Measurements from ENCODE around the gene FAR2. TPM values are rescaled to one million over a fixed set of nuclear protein-coding genes. Genes with fewer than 3 reads are reported as not detected.

FAR2 gene
- total and polyA plus RNA-seq, 2 of the 13 experiments (the other 11 are each of a cell fraction or from before 2014, with no cell fraction given): not detected

GRCh38 chr12:29241821-29242591 is 92.9 kb downstream of the FAR2 start:
- Histone ChIP-seq H3K79me2 (ENCODE audit: insufficient read depth, low read length) (no peaks in the 10 kb centered on the region), H3K4me2 (ENCODE audit: low read depth, low read length) (no peak overlapping the region), H3K27ac (ENCODE audit: extremely low read length, insufficient read depth, low read length) (no peak overlapping the region), H3K4me1 (ENCODE audit: insufficient read depth, low read length) (no peaks in the 10 kb centered on the region), H3K9ac (ENCODE audit: insufficient read depth, low read depth, low read length) (no peak overlapping the region), H4K20me1 (ENCODE audit: insufficient read depth, low read length) (no peaks in the 10 kb centered on the region), H3K4me3 (replicated peaks in 1 of 3; ENCODE audit: insufficient read depth in 1 of 3, low read depth in 2 of 3, low read length in 3 of 3) (no peak overlapping the region), H3K27me3 (ENCODE audit: control insufficient read depth in 1 of 2, insufficient read depth in 2 of 2, low read length in 2 of 2) (no peaks in the 10 kb centered on the region), H3K9me3 (ENCODE audit: low read length) (no peaks in the 10 kb centered on the region), H2AFZ (ENCODE audit: low read length) (no peak overlapping the region), H3K36me3 (replicated peaks in 1 of 2; ENCODE audit: control insufficient read depth in 1 of 2, insufficient read depth in 2 of 2, low read length in 2 of 2) (no peaks in the 10 kb centered on the region)
- 2% methylated on average over 5 of the region's 7 CpGs for WGBS (ENCODE audit: low lambda C conversion rate)
- ATAC-seq: peak; percentile 93
- peak; percentile 54 for FAIRE-seq
- DNase-seq (ENCODE audit: low spot score): peak; percentile 37
- no TSS peak for BruUV-seq (replicated peaks)
- intact Hi-C loops (cut with micrococcal nuclease; ENCODE audit: unreplicated experiment): no loop called here
- CTCF ChIA-PET (ENCODE audit: low intra/inter-chr PET ratio, low total read pairs): no interaction called here
- in situ Hi-C loops (cut with HindIII; ENCODE audit: extremely low pct_ligation_motif_present, low pct_unique_long_range_greater_than_20kb): no loop called here
- POLR2A ChIA-PET: no interaction called here
- no peak for TF ChIP-seq PHF5A (CRISPR knock-in tag; IDR thresholded peaks at IDR 0.05; ENCODE audit: low read depth, unreplicated experiment)
- 0 out of 2 replicates have a peak, but pooled peaks have one; percentile 17 for TF ChIP-seq CTCF (CRISPR knock-in tag; IDR thresholded peaks at IDR 0.05)
- TF ChIP-seq, protein P1, sequence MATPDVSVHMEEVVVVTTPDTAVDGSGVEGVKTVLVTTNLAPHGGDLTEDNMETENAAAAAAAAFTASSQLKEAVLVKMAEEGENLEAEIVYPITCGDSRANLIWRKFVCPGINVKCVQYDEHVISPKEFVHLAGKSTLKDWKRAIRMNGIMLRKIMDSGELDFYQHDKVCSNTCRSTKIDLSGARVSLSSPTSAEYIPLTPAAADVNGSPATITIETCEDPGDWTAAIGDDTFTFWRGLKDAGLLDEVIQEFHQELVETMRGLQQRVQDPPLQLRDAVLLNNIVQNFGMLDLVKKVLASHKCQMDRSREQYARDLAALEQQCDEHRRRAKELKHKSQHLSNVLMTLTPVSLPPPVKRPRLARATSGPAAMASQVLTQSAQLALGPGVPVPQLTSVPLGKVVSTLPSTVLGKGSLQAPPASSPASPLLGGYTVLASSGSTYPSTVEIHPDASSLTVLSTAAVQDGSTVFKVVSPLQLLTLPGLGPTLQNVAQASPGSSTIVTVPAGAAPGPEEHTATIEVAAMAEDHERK (CRISPR knock-in tag; IDR thresholded peaks at IDR 0.05; ENCODE audit: low read depth): no peak
- TF ChIP-seq MEIS1 (CRISPR knock-in tag; IDR thresholded peaks at IDR 0.05; ENCODE audit: borderline replicate concordance): no peak
- TF ChIP-seq FOXC1 (CRISPR knock-in tag; IDR thresholded peaks at IDR 0.05; ENCODE audit: borderline replicate concordance): no peak
- no peak for TF ChIP-seq TOE1 (CRISPR knock-in tag; IDR thresholded peaks at IDR 0.05)
- no peak for TF ChIP-seq RCOR2 (CRISPR knock-in tag; IDR thresholded peaks at IDR 0.05)
- TF ChIP-seq FOXA3 (CRISPR knock-in tag; IDR thresholded peaks at IDR 0.05): no peak
- peak; percentile 8; the same call in 1 of the 2 replicates for TF ChIP-seq FOSL2 (CRISPR knock-in tag; IDR thresholded peaks at IDR 0.05)
- no peak for TF ChIP-seq ZNF83 (CRISPR knock-in tag; IDR thresholded peaks at IDR 0.05; ENCODE audit: borderline replicate concordance)
- TF ChIP-seq ZNF382 (CRISPR knock-in tag; IDR thresholded peaks at IDR 0.05; ENCODE audit: borderline replicate concordance): no peak
- no peak for TF ChIP-seq ZBTB21 (CRISPR knock-in tag; IDR thresholded peaks at IDR 0.05)
- TF ChIP-seq ZNF619 (CRISPR knock-in tag; IDR thresholded peaks at IDR 0.05): no peak
- peak; percentile 44; the same call in 1 of the 2 replicates for TF ChIP-seq CEBPB (IDR thresholded peaks at IDR 0.05; ENCODE audit: borderline replicate concordance, low read depth, low read length)
- TF ChIP-seq MTERF4 (CRISPR knock-in tag; IDR thresholded peaks at IDR 0.05): no peak
- TF ChIP-seq RFXAP (CRISPR knock-in tag; IDR thresholded peaks at IDR 0.05; ENCODE audit: borderline replicate concordance): no peak
- TF ChIP-seq ZNF772 (CRISPR knock-in tag; IDR thresholded peaks at IDR 0.05): no peak
